Liver (tissue), 3 donors: ENCODE measurements around the gene PEX14.

Source experiments
- FOXA1 ChIP-seq: IDR thresholded peaks from 2 replicates; pipeline ENCODE4 v1.6.1; 2016; ENCODE audit warnings: antibody characterized with exemption
- GABPA ChIP-seq, 2 donors: IDR thresholded peaks in 1 of 2; conservative IDR thresholded peaks in 1 of 2; 2 replicates each; pipeline ENCODE4 v1.6.1; 2016; ENCODE audit warnings: antibody characterized with exemption in 2 of 2, mild to moderate bottlenecking in 1 of 2, moderate library complexity in 1 of 2
- JUND ChIP-seq, 2 donors: IDR thresholded peaks; 2 replicates each; pipeline ENCODE4 v1.6.1; 2016; ENCODE audit warnings: antibody characterized with exemption in 2 of 2
- MAX ChIP-seq: IDR thresholded peaks from 2 replicates; pipeline ENCODE4 v1.6.1; 2016; ENCODE audit warnings: antibody characterized with exemption
- REST ChIP-seq: IDR thresholded peaks from 2 replicates; pipeline ENCODE4 v1.6.1; 2016; ENCODE audit warnings: antibody characterized with exemption, mild to moderate bottlenecking
- TAF1 ChIP-seq: conservative IDR thresholded peaks from 2 replicates; pipeline ENCODE4 v1.6.1; 2016; ENCODE audit warnings: antibody characterized with exemption, mild to moderate bottlenecking
- YY1 ChIP-seq: IDR thresholded peaks from 2 replicates; pipeline ENCODE4 v1.6.1; 2016; ENCODE audit warnings: antibody characterized with exemption, mild to moderate bottlenecking
- TF ChIP-seq, protein P1 (sequence below): fragments of 150-350 bp; IDR thresholded peaks from 2 replicates; pipeline ENCODE4 v1.5.1; 2017; ENCODE audit warnings: improper control_type of control experiment, low read depth, low read length; ENCODE audit not compliant: missing input control
- TF ChIP-seq, protein P2 (sequence below): IDR thresholded peaks from 2 replicates; pipeline ENCODE4 v1.6.1; 2016; ENCODE audit warnings: antibody characterized with exemption
- donor health status: healthy.
- donor health status: healthy.

GRCh38 chr1:10607228-10607627, 132.5 kb downstream of the PEX14 start:
- TF ChIP-seq, protein P1, sequence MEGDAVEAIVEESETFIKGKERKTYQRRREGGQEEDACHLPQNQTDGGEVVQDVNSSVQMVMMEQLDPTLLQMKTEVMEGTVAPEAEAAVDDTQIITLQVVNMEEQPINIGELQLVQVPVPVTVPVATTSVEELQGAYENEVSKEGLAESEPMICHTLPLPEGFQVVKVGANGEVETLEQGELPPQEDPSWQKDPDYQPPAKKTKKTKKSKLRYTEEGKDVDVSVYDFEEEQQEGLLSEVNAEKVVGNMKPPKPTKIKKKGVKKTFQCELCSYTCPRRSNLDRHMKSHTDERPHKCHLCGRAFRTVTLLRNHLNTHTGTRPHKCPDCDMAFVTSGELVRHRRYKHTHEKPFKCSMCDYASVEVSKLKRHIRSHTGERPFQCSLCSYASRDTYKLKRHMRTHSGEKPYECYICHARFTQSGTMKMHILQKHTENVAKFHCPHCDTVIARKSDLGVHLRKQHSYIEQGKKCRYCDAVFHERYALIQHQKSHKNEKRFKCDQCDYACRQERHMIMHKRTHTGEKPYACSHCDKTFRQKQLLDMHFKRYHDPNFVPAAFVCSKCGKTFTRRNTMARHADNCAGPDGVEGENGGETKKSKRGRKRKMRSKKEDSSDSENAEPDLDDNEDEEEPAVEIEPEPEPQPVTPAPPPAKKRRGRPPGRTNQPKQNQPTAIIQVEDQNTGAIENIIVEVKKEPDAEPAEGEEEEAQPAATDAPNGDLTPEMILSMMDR = no peak
- TF ChIP-seq YY1 = no peak
- TF ChIP-seq, protein P2, sequence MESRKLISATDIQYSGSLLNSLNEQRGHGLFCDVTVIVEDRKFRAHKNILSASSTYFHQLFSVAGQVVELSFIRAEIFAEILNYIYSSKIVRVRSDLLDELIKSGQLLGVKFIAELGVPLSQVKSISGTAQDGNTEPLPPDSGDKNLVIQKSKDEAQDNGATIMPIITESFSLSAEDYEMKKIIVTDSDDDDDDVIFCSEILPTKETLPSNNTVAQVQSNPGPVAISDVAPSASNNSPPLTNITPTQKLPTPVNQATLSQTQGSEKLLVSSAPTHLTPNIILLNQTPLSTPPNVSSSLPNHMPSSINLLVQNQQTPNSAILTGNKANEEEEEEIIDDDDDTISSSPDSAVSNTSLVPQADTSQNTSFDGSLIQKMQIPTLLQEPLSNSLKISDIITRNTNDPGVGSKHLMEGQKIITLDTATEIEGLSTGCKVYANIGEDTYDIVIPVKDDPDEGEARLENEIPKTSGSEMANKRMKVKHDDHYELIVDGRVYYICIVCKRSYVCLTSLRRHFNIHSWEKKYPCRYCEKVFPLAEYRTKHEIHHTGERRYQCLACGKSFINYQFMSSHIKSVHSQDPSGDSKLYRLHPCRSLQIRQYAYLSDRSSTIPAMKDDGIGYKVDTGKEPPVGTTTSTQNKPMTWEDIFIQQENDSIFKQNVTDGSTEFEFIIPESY = no peak
- TF ChIP-seq JUND (IDR thresholded peaks at IDR 0.05) = no peak
- no peak for TF ChIP-seq REST
- TF ChIP-seq GABPA (IDR thresholded peaks at IDR 0.05 in 1 of 2, conservative IDR thresholded peaks at IDR 0.05 in 1 of 2) = no peak
- no peak for TF ChIP-seq MAX
- TF ChIP-seq FOXA1 = no peak
- no peak for TF ChIP-seq TAF1
